Endothelial cell of umbilical vein (primary cell): ENCODE data around the gene LRIG1. TPM values are rescaled to one million over a fixed set of nuclear protein-coding genes. Genes with fewer than 3 reads are reported as not detected.

Source experiments
- BruUV-seq: library from RNA; stranded (reverse); fragments of 400-500 nt; replicated peaks from 2 replicates; lab custom pipeline; 2021; lab: Mats Ljungman, UMichigan
- CTCF ChIA-PET: fragments of 300-600, 350-600 bp; sonication (Branson Sonifier 250); formaldehyde crosslinking; loops from one replicate; lab custom pipeline; 2021; ENCODE audit warnings: antibody characterized with exemption, inconsistent platforms; lab: Charles Lee
- POLR2A ChIA-PET: fragments of 300-600, 350-600 bp; sonication (Branson Sonifier 250); formaldehyde crosslinking; loops from one replicate; lab custom pipeline; 2021; ENCODE audit warnings: antibody characterized with exemption, inconsistent platforms; lab: Charles Lee
- DNase-seq: peaks from one replicate; pipeline ENCODE4 v3.0.0-alpha.2; 2011; ENCODE audit warnings: low read depth, low spot score
- FAIRE-seq: peaks from 2 replicates; lab custom pipeline; 2011; peaks lifted over from hg19 to GRCh38; lab: Jason Lieb, UNC
- H2AFZ ChIP-seq: 2 replicates; pipeline ENCODE4 v1.6.0; 2012; ENCODE audit warnings: low read depth, low read length, control low read depth, inconsistent platforms
- H3K27ac ChIP-seq: 2 replicates; pipeline ENCODE4 v1.5.1; 2011; ENCODE audit warnings: low read depth, mild to moderate bottlenecking, control low read depth, low read length, moderate library complexity; ENCODE audit not compliant: insufficient read depth
- H3K27me3 ChIP-seq, 2 experiments: 2 replicates each; pipeline versions ENCODE4 v1.6.0 to v1.6.1; 2011; ENCODE audit warnings: low read length in 2 of 2, mixed read lengths in 1 of 2; ENCODE audit not compliant: control insufficient read depth in 2 of 2, insufficient read depth in 2 of 2
- H3K36me3 ChIP-seq, 2 experiments: 2 replicates in 1 of 2; 3 replicates in 1 of 2; pipeline ENCODE4 v1.5.1; 2011; ENCODE audit warnings: low read length in 2 of 2, mild to moderate bottlenecking in 1 of 2, moderate library complexity in 1 of 2; ENCODE audit not compliant: control insufficient read depth in 2 of 2, insufficient read depth in 2 of 2; ENCODE audit errors: extremely low read depth in 1 of 2
- H3K4me1 ChIP-seq: 3 replicates; pipeline ENCODE4 v1.5.1; 2011; ENCODE audit warnings: mild to moderate bottlenecking, low read length; ENCODE audit not compliant: control insufficient read depth, insufficient read depth; ENCODE audit errors: extremely low read depth
- H3K4me2 ChIP-seq: 2 replicates; pipeline ENCODE4 v1.6.1; 2011; ENCODE audit warnings: low read length, control low read depth, mixed read lengths; ENCODE audit not compliant: insufficient read depth
- H3K4me3 ChIP-seq, 3 experiments: fragments of 200-600 bp in 1 of 3; sonication (generic), shearing (Covaris generic) in 1 of 3; replicated peaks in 1 of 3; 2 replicates each; pipeline ENCODE4 v1.5.1; 2011 to 2016; ENCODE audit warnings: control low read depth in 3 of 3, low read length in 3 of 3, mild to moderate bottlenecking in 2 of 3, inconsistent platforms in 1 of 3, low read depth in 1 of 3, moderate library complexity in 1 of 3; ENCODE audit not compliant: insufficient read depth in 1 of 3
- H3K79me2 ChIP-seq: 2 replicates; pipeline ENCODE4 v1.6.0; 2012; ENCODE audit warnings: low read length, inconsistent platforms; ENCODE audit not compliant: control insufficient read depth, insufficient read depth
- H3K9ac ChIP-seq: replicated peaks from 2 replicates; pipeline ENCODE3; 2011; ENCODE audit warnings: low read length, control low read depth; ENCODE audit not compliant: insufficient read depth; ENCODE audit errors: extremely low read depth
- H3K9me1 ChIP-seq: replicated peaks from 3 replicates; pipeline ENCODE4 v1.6.0; 2011; ENCODE audit warnings: mild to moderate bottlenecking, low read length; ENCODE audit not compliant: control insufficient read depth, insufficient read depth; ENCODE audit errors: extremely low read depth
- H3K9me3 ChIP-seq: replicated peaks from 2 replicates; pipeline ENCODE4 v1.5.1; 2012; ENCODE audit warnings: low read length, inconsistent platforms; ENCODE audit not compliant: control insufficient read depth, insufficient read depth
- H4K20me1 ChIP-seq: replicated peaks from 2 replicates; pipeline ENCODE3; 2011; ENCODE audit warnings: mild to moderate bottlenecking, low read length; ENCODE audit not compliant: control insufficient read depth, insufficient read depth; ENCODE audit errors: extremely low read depth
- CTCF ChIP-seq, 2 donors: IDR thresholded peaks; 1 replicate in 1 of 2; 2 replicates in 1 of 2; pipeline ENCODE4 v1.5.1; 2011; ENCODE audit warnings: low read length in 2 of 2, mild to moderate bottlenecking in 2 of 2, moderate library complexity in 2 of 2, control low read depth in 1 of 2, inconsistent platforms in 1 of 2, low read depth in 1 of 2; ENCODE audit not compliant: insufficient read depth in 1 of 2; ENCODE audit errors: extremely low read depth in 1 of 2
- EZH2 ChIP-seq: IDR thresholded peaks from 2 replicates; pipeline ENCODE4 v1.6.1; 2012; ENCODE audit warnings: borderline replicate concordance, low read depth, mild to moderate bottlenecking, moderate library complexity, low read length, inconsistent platforms; ENCODE audit not compliant: severe bottlenecking
- FOS ChIP-seq: IDR thresholded peaks from 2 replicates; pipeline ENCODE4 v1.6.1; 2011; ENCODE audit warnings: mild to moderate bottlenecking, low read length, moderate library complexity, borderline replicate concordance; ENCODE audit not compliant: insufficient read depth
- GATA2 ChIP-seq: IDR thresholded peaks from 2 replicates; pipeline ENCODE4 v1.7.0; 2011; ENCODE audit warnings: low read depth, mild to moderate bottlenecking, moderate library complexity, mixed read lengths, low read length; ENCODE audit not compliant: insufficient read length, insufficient read depth
- JUN ChIP-seq: IDR thresholded peaks from 2 replicates; pipeline ENCODE4 v1.6.1; 2011; ENCODE audit warnings: borderline replicate concordance, low read depth; ENCODE audit not compliant: insufficient read length, insufficient read depth
- MYC ChIP-seq: IDR thresholded peaks from one replicate; pipeline ENCODE4 v1.6.1; 2011; ENCODE audit warnings: mild to moderate bottlenecking, low read depth, low read length
- POLR2A ChIP-seq: IDR thresholded peaks from 2 replicates; pipeline ENCODE4 v1.6.1; 2012; ENCODE audit warnings: low read depth, mild to moderate bottlenecking, control low read depth, low read length
- POLR2AphosphoS5 ChIP-seq: IDR thresholded peaks from 2 replicates; pipeline ENCODE4 v1.6.1; 2012; ENCODE audit warnings: low read depth, mild to moderate bottlenecking, control low read depth, low read length, moderate library complexity; ENCODE audit not compliant: insufficient read depth
- dilution Hi-C: fragments of 300-500 bp; cut with MboI; formaldehyde crosslinking; loops from one replicate; pipeline ENCODE4 v1.15.0; 2019; ENCODE audit warnings: low sequenced_read_pairs; ENCODE audit not compliant: extremely low pct_ligation_motif_present
- intact Hi-C: fragments of 100-400 bp; cut with micrococcal nuclease; formaldehyde crosslinking; loops from one replicate; pipeline ENCODE4 v1.10.0; 2022
- polyA plus RNA-seq, 4 experiments: library from polyadenylated mRNA; depleted of rRNA in 3 of 4; stranded (reverse) in 3 of 4; unstranded in 1 of 4; fragments of >200 nt; gene quantifications; 2 replicates each; pipeline versions ENCODE4 v1.2.1 to v1.2.3, GENCODE V29; 2011 to 2012; ENCODE audit warnings: missing spikeins in 1 of 4
- total RNA-seq: library from RNA; stranded (reverse); gene quantifications from 2 replicates; pipeline ENCODE4 v1.2.3, GENCODE V29; 2021
- TF ChIP-seq, protein P1 (sequence below): IDR thresholded peaks from 2 replicates; pipeline ENCODE4 v1.6.1; 2011; ENCODE audit not compliant: insufficient read depth, insufficient read length

LRIG1 gene
- total and polyA plus RNA-seq, 2 donors (not counting 3 experiments of a cell fraction or from before 2014, with no cell fraction given) = 50.3 to 52.2 TPM

- dilution Hi-C loops (no loop called here), intact Hi-C loops (loop anchor here (2.0 kb wide), 1 partner anchor 21 kb away; no protein-coding TSS in a partner anchor)
- Histone ChIP-seq H3K27me3 (no peaks in the 10 kb centered on the region), H3K27ac (no peak overlapping the region), H3K9me1 (no peaks in the 10 kb centered on the region), H3K9me3 (no peaks in the 10 kb centered on the region), H3K4me2 (no peak overlapping the region), H3K36me3 (peaks cover 0 to 5% of the 10 kb centered on the region in 2 experiments), H3K4me3 (no peak overlapping the region), H3K79me2 (no peaks in the 10 kb centered on the region), H3K9ac (no peak overlapping the region), H2AFZ (no peak overlapping the region), H4K20me1 (no peaks in the 10 kb centered on the region), H3K4me1 (peaks cover 11% of the 10 kb centered on the region)
- ChIA-PET CTCF (no interaction called here), POLR2A (no interaction called here)
- no TSS peak for BruUV-seq
- FAIRE-seq (no peak), DNase-seq (no peak)
- no peak for TF ChIP-seq CTCF (IDR thresholded peaks at IDR 0.05; ENCODE audit: extremely low read depth in 1 of 2, insufficient read depth in 1 of 2, low read depth in 1 of 2, low read length in 2 of 2)
- TF ChIP-seq POLR2A = no peak
- no peak for TF ChIP-seq MYC
- TF ChIP-seq JUN = no peak
- TF ChIP-seq FOS = no peak
- no peak for TF ChIP-seq POLR2AphosphoS5
- no peak for TF ChIP-seq EZH2
- TF ChIP-seq, protein P1, sequence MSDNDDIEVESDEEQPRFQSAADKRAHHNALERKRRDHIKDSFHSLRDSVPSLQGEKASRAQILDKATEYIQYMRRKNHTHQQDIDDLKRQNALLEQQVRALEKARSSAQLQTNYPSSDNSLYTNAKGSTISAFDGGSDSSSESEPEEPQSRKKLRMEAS = no peak
- TF ChIP-seq GATA2 = no peak
Measured at GRCh38 chr3:66451766-66452165, 49.1 kb downstream of the LRIG1 start.
